Hepatocyte (in vitro differentiated cells): ENCODE data around the gene ANKRD31.

Experiments
- EZH2 ChIP-seq: fragments of 200-600 bp; sonication (generic); IDR thresholded peaks from 2 replicates; pipeline ENCODE4 v1.6.1; 2016; ENCODE audit warnings: antibody characterized with exemption, mild to moderate bottlenecking, borderline replicate concordance
- TF ChIP-seq, protein P1 (sequence below): fragments of 200-600 bp; sonication (generic); IDR thresholded peaks from 2 replicates; pipeline ENCODE4 v1.5.1; 2016; ENCODE audit warnings: antibody characterized with exemption, mild to moderate bottlenecking; ENCODE audit not compliant: poor library complexity

- TF ChIP-seq, protein P1, sequence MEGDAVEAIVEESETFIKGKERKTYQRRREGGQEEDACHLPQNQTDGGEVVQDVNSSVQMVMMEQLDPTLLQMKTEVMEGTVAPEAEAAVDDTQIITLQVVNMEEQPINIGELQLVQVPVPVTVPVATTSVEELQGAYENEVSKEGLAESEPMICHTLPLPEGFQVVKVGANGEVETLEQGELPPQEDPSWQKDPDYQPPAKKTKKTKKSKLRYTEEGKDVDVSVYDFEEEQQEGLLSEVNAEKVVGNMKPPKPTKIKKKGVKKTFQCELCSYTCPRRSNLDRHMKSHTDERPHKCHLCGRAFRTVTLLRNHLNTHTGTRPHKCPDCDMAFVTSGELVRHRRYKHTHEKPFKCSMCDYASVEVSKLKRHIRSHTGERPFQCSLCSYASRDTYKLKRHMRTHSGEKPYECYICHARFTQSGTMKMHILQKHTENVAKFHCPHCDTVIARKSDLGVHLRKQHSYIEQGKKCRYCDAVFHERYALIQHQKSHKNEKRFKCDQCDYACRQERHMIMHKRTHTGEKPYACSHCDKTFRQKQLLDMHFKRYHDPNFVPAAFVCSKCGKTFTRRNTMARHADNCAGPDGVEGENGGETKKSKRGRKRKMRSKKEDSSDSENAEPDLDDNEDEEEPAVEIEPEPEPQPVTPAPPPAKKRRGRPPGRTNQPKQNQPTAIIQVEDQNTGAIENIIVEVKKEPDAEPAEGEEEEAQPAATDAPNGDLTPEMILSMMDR: no peak
- no peak for TF ChIP-seq EZH2
These were observed 5.4 kb upstream of the ANKRD31 start for GRCh38 chr5:75242067-75242466.
